GM08714 (cell line): ENCODE results near the gene SDF2L1.
"Not testable (repeated sequence)": the region's sequence is repeated elsewhere in the genome, so short reads cannot be mapped to it uniquely, and the experiment has no call there.

Experiments
- H3K4me3 ChIP-seq: fragments of 200-500 bp; sonication (Bioruptor generic); 2 replicates; pipeline ENCODE4 v1.5.1; 2014; ENCODE audit warnings: mild to moderate bottlenecking, low read length, inconsistent platforms
- ZNF274 ChIP-seq: IDR thresholded peaks from 2 replicates; pipeline ENCODE4 v1.6.1; 2012; ENCODE audit warnings: mild to moderate bottlenecking, low read depth, low read length

The SDF2L1 gene

GRCh38 chr22:21691816-21692215 is 49.7 kb downstream of the SDF2L1 start:
- TF ChIP-seq ZNF274: no peak
- H3K4me3 ChIP-seq: no peak overlapping the region

GRCh38 chr22:21692856-21693255 is 50.8 kb downstream of the SDF2L1 start:
- H3K4me3 ChIP-seq: not testable (repeated sequence)

- TF ChIP-seq ZNF274: no peak
- no peak overlapping the region for H3K4me3 ChIP-seq
Observed at GRCh38 chr22:21693333-21693998, 51.4 kb downstream of the SDF2L1 start.
